Lung (tissue), 12 donors: ENCODE measurements around the gene INPP5E. TPM values are rescaled to one million over a fixed set of nuclear protein-coding genes. Genes with fewer than 3 reads are reported as not detected.

ENCODE experiments used
- ATAC-seq: fragments of 200-7000 bp; cut with Tn5 transposase; one replicate; pipeline ENCODE4 v1.9.1; 2020; ENCODE audit warnings: moderate number of reproducible peaks; ENCODE audit not compliant: insufficient read depth, low FRiP score
- DNase-seq, 3 donors: peaks; one replicate each; pipeline ENCODE4 v3.0.0-alpha.2; 2013 to 2017
- H3K27ac ChIP-seq, 2 donors: one replicate each; pipeline ENCODE4 v1.5.1; 2013; ENCODE audit warnings: mild to moderate bottlenecking in 2 of 2, moderate library complexity in 2 of 2, control low read depth in 1 of 2, inconsistent platforms in 1 of 2, low read depth in 1 of 2, low read length in 1 of 2
- H3K27me3 ChIP-seq, 3 donors: one replicate each; pipeline ENCODE4 v1.5.1; 2013; ENCODE audit warnings: low read length in 2 of 3; ENCODE audit not compliant: control insufficient read depth in 3 of 3, insufficient read depth in 3 of 3
- H3K36me3 ChIP-seq, 4 donors: one replicate each; pipeline ENCODE4 v1.5.1; 2013; ENCODE audit warnings: low read length in 4 of 4, mild to moderate bottlenecking in 1 of 4, moderate library complexity in 1 of 4; ENCODE audit not compliant: control insufficient read depth in 4 of 4, insufficient read depth in 4 of 4
- H3K4me1 ChIP-seq, 5 donors: one replicate each; pipeline ENCODE4 v1.5.1; 2013; ENCODE audit warnings: low read length in 5 of 5, mild to moderate bottlenecking in 2 of 5, moderate library complexity in 1 of 5; ENCODE audit not compliant: control insufficient read depth in 5 of 5, insufficient read depth in 5 of 5
- H3K4me3 ChIP-seq: one replicate; pipeline ENCODE4 v1.5.1; 2013; ENCODE audit warnings: mild to moderate bottlenecking, control low read depth, moderate library complexity
- H3K9ac ChIP-seq, 2 donors: one replicate each; pipeline ENCODE4 v1.5.1; 2013; ENCODE audit warnings: low read length in 2 of 2, control low read depth in 1 of 2; ENCODE audit not compliant: insufficient read depth in 1 of 2
- H3K9me3 ChIP-seq, 4 donors: one replicate each; pipeline ENCODE4 v1.5.1; 2013; ENCODE audit warnings: low read length in 3 of 4, mild to moderate bottlenecking in 1 of 4, moderate library complexity in 1 of 4; ENCODE audit not compliant: control insufficient read depth in 4 of 4, insufficient read depth in 3 of 4
- CTCF ChIP-seq: IDR thresholded peaks from 2 replicates; pipeline ENCODE4 v1.5.1; 2012; ENCODE audit warnings: mild to moderate bottlenecking; ENCODE audit errors: control extremely low read depth, extremely low read depth
- WGBS, 2 donors: extraction: QIAGEN DNeasy Blood & Tissue Kit; methylation state at CpG; one replicate each; pipeline ENCODE4 v1.1.7; 2013; 5-methylcytosine and 5-hydroxymethylcytosine counted together
- polyA plus RNA-seq, 2 donors: library from polyadenylated mRNA; stranded (reverse); fragments of 200-250 nt; gene quantifications; one replicate each; pipeline ENCODE4 v1.2.1, GENCODE V29; 2013
- total RNA-seq, 2 donors: library from RNA; depleted of rRNA in 1 of 2; stranded (reverse); fragments of >200 nt in 1 of 2; gene quantifications; one replicate each; pipeline ENCODE4 v1.2.1, GENCODE V29; 2014 to 2021
- donor health status: control.
- donor health status: control.
- donor health status: Bipolar disorder and iron deficiency.
- donor health status: healthy.
- donor health status: DM: yes; HTN: yes; CAD: no.

The INPP5E gene
- total and polyA plus RNA-seq, 4 donors, result 7.2 to 18.4 (median 8.6) TPM

GRCh38 chr9:136473354-136473721 lies 33.7 kb upstream of the INPP5E start:
- no peaks in the 10 kb centered on the region for H3K9me3 ChIP-seq
- no peak overlapping the region for H3K4me3 ChIP-seq
- no peak for ATAC-seq
- no peaks in the 10 kb centered on the region for H3K27me3 ChIP-seq
- no peak overlapping the region for H3K27ac ChIP-seq
- WGBS, 2 donors, result 96% methylated on average over 14 of the region's 14 CpGs
- H3K36me3 ChIP-seq, result peaks cover 11 to 86% (median 58%) of the 10 kb centered on the region in 4 donors
- H3K4me1 ChIP-seq, result no peaks in the 10 kb centered on the region
- TF ChIP-seq CTCF, result no peak
- H3K9ac ChIP-seq, result no peak overlapping the region
- DNase-seq, result no peak

GRCh38 chr9:136472640-136473353 lies 33.2 kb upstream of the INPP5E start:
- H3K36me3 ChIP-seq, result peaks cover 11 to 86% (median 61%) of the 10 kb centered on the region in 4 donors
- DNase-seq (no peak), ATAC-seq (no peak)
- no peak for TF ChIP-seq CTCF
- no peak overlapping the region for H3K9ac ChIP-seq
- no peaks in the 10 kb centered on the region for H3K27me3 ChIP-seq
- no peaks in the 10 kb centered on the region for H3K4me1 ChIP-seq
- WGBS, 2 donors, result 89 to 90% methylated on average over 28 of the region's 28 CpGs
- no peaks in the 10 kb centered on the region for H3K9me3 ChIP-seq
- H3K4me3 ChIP-seq, result no peak overlapping the region
- no peak overlapping the region for H3K27ac ChIP-seq

GRCh38 chr9:136471802-136472487 lies 32.3 kb upstream of the INPP5E start:
- Histone ChIP-seq H3K4me1 (no peaks in the 10 kb centered on the region), H3K9me3 (no peaks in the 10 kb centered on the region), H3K9ac (no peak overlapping the region), H3K27ac (no peak overlapping the region), H3K36me3 (peaks cover 11 to 85% (median 60%) of the 10 kb centered on the region in 4 donors), H3K4me3 (no peak overlapping the region), H3K27me3 (no peaks in the 10 kb centered on the region)
- DNase-seq (no peak), ATAC-seq (no peak)
- no peak for TF ChIP-seq CTCF
- 93 to 95% methylated on average over 19 of the region's 19 CpGs for WGBS, 2 donors
